HL-60 (cell line): ENCODE results near the gene IGF2R.

ENCODE experiments used
- DNase-seq, 2 experiments: peaks; one replicate each; pipeline ENCODE4 v3.0.0-alpha.2; 2010 to 2020; ENCODE audit warnings: low read depth in 1 of 2, low spot score in 1 of 2
- H3K27ac ChIP-seq: fragments of 250-450 bp; sonication (Bioruptor Pico); replicated peaks from 2 replicates; pipeline ENCODE4 v1.5.1; 2020; ENCODE audit warnings: mild to moderate bottlenecking, moderate library complexity
- H3K27me3 ChIP-seq: fragments of 250-450 bp; sonication (Bioruptor Pico); 2 replicates; pipeline ENCODE4 v1.5.1; 2021; ENCODE audit warnings: mild to moderate bottlenecking, moderate library complexity; ENCODE audit not compliant: insufficient read depth, poor library complexity, severe bottlenecking
- H3K4me3 ChIP-seq: replicated peaks from 2 replicates; pipeline ENCODE4 v1.5.1; 2011; ENCODE audit warnings: mild to moderate bottlenecking, control low read depth, low read length; ENCODE audit not compliant: insufficient read depth
- GABPA ChIP-seq: IDR thresholded peaks from 2 replicates; pipeline ENCODE4 v1.6.1; 2012; ENCODE audit warnings: low read depth
- POLR2AphosphoS5 ChIP-seq: IDR thresholded peaks from 2 replicates; pipeline ENCODE4 v1.6.1; 2012; ENCODE audit warnings: low read depth
- SPI1 ChIP-seq: IDR thresholded peaks from 2 replicates; pipeline ENCODE4 v1.6.1; 2012; ENCODE audit warnings: low read depth, mild to moderate bottlenecking, borderline replicate concordance
- TF ChIP-seq, protein P1 (sequence below): IDR thresholded peaks from 2 replicates; pipeline ENCODE4 v1.6.1; 2012; ENCODE audit warnings: low read depth; ENCODE audit not compliant: insufficient replicate concordance
- TF ChIP-seq, protein P2 (sequence below): IDR thresholded peaks from one replicate; pipeline ENCODE4 v1.5.1; 2011; ENCODE audit warnings: low read length, control low read depth, inconsistent platforms; ENCODE audit not compliant: insufficient read depth

The IGF2R gene

DNA sequence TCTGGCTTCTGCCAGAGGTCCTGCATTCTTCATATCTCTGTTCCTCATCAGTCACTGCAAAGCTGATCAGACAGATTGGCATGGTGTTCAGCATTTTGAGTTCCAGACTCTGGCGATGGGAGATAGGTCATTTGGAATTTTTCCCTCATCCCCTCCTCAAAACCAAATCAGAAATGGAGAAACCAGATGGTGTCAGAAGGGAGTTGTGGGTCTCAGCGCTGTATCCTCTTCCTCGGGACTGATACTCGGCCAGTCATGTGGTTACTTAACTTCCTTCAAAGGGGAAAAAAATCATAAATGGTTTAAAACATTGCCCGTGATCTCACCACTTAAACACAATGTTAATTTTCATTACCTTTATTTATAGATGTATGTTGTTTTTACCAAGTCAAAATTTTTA lies 75.8 kb downstream of the IGF2R start:
- H3K4me3 ChIP-seq = no peak overlapping the region
- H3K27me3 ChIP-seq = no peaks in the 10 kb centered on the region
- no peak for DNase-seq
- TF ChIP-seq POLR2AphosphoS5 (no peak), GABPA (no peak), SPI1 (no peak)
- TF ChIP-seq, protein P1, sequence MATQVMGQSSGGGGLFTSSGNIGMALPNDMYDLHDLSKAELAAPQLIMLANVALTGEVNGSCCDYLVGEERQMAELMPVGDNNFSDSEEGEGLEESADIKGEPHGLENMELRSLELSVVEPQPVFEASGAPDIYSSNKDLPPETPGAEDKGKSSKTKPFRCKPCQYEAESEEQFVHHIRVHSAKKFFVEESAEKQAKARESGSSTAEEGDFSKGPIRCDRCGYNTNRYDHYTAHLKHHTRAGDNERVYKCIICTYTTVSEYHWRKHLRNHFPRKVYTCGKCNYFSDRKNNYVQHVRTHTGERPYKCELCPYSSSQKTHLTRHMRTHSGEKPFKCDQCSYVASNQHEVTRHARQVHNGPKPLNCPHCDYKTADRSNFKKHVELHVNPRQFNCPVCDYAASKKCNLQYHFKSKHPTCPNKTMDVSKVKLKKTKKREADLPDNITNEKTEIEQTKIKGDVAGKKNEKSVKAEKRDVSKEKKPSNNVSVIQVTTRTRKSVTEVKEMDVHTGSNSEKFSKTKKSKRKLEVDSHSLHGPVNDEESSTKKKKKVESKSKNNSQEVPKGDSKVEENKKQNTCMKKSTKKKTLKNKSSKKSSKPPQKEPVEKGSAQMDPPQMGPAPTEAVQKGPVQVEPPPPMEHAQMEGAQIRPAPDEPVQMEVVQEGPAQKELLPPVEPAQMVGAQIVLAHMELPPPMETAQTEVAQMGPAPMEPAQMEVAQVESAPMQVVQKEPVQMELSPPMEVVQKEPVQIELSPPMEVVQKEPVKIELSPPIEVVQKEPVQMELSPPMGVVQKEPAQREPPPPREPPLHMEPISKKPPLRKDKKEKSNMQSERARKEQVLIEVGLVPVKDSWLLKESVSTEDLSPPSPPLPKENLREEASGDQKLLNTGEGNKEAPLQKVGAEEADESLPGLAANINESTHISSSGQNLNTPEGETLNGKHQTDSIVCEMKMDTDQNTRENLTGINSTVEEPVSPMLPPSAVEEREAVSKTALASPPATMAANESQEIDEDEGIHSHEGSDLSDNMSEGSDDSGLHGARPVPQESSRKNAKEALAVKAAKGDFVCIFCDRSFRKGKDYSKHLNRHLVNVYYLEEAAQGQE = no peak
- TF ChIP-seq, protein P2, sequence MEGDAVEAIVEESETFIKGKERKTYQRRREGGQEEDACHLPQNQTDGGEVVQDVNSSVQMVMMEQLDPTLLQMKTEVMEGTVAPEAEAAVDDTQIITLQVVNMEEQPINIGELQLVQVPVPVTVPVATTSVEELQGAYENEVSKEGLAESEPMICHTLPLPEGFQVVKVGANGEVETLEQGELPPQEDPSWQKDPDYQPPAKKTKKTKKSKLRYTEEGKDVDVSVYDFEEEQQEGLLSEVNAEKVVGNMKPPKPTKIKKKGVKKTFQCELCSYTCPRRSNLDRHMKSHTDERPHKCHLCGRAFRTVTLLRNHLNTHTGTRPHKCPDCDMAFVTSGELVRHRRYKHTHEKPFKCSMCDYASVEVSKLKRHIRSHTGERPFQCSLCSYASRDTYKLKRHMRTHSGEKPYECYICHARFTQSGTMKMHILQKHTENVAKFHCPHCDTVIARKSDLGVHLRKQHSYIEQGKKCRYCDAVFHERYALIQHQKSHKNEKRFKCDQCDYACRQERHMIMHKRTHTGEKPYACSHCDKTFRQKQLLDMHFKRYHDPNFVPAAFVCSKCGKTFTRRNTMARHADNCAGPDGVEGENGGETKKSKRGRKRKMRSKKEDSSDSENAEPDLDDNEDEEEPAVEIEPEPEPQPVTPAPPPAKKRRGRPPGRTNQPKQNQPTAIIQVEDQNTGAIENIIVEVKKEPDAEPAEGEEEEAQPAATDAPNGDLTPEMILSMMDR = no peak
- H3K27ac ChIP-seq = no peak overlapping the region

DNA sequence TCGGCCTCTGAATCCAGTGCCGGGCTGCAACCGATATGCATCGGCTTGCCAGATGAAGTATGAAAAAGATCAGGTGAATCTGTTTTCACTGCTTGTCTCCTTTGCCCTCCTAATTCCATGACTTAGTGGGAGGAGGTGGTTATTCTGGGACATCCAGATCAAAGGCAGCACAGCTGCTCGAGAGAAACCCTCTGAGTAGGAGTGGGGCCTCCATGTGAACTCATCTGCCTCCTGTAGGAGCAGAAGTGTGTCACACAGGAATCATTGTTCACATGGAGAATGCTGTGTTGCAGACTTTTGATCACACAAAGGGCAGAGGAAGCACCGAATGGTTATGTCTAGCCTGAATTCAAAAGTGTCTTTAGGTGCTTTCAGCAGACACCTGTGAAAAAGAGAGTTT lies 79.6 kb downstream of the IGF2R start:
- H3K27ac ChIP-seq = no peak overlapping the region
- no peak for DNase-seq
- H3K4me3 ChIP-seq = no peak overlapping the region
- no peaks in the 10 kb centered on the region for H3K27me3 ChIP-seq
- TF ChIP-seq, protein P2 = no peak

DNA sequence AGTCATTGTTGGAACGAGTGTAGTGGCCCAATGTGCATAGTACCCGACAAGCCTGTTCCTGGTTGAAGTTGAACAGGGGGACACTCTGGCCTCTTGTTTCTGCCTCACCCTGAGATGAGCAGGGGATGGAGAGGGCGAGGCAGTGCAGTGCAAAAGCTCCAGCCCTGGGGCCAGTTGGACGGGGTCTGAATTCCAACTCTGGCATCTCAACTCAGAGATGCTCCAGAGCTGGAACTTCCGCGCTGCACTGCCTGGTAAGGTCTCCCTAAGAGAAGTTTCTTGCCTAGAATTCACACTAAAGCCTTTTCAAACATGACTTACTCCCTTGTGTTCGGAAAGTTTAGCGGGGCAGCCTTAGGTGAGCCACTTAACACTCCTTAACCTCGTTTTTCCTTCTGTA lies 80.5 kb downstream of the IGF2R start:
- no peak for DNase-seq
- Histone ChIP-seq H3K4me3 (no peak overlapping the region), H3K27me3 (no peaks in the 10 kb centered on the region), H3K27ac (no peak overlapping the region)
- TF ChIP-seq, protein P1 = no peak
- TF ChIP-seq POLR2AphosphoS5 (no peak), SPI1 (no peak), GABPA (no peak)
- TF ChIP-seq, protein P2 = no peak

DNA sequence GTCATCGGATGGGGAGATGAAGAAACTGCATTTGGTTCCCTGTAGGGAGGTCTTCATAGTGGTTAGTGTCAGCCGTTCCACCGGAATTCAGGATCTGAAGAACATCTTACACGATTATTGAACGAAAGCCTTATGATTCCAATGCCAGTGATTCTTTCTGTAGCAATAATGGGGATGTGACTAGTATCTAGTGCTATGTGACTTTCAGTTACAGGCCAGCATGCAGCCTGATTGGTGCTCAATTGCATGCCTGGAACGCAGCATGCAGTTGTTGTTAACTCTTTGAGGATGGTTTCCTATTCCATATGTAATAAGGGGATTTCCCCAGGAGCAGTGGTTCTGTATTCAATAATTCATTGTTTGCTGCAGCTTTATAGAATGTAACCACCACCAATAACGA lies 81.1 kb downstream of the IGF2R start:
- DNase-seq = no peak
- Histone ChIP-seq H3K27me3 (no peaks in the 10 kb centered on the region), H3K4me3 (no peak overlapping the region), H3K27ac (no peak overlapping the region)
- TF ChIP-seq, protein P1 = no peak
- TF ChIP-seq SPI1 = no peak
- no peak for TF ChIP-seq GABPA
- TF ChIP-seq POLR2AphosphoS5 = no peak
- TF ChIP-seq, protein P2 = no peak
